IPS-18a (cell line): ENCODE measurements around the gene ST3GAL4.

Source experiments
- H3K27ac ChIP-seq: one replicate; pipeline ENCODE4 v1.5.1; 2013; ENCODE audit warnings: low read length
- H3K27me3 ChIP-seq: one replicate; pipeline ENCODE4 v1.6.1; 2013; ENCODE audit warnings: mild to moderate bottlenecking, low read length; ENCODE audit not compliant: control insufficient read depth, insufficient read depth
- H3K36me3 ChIP-seq: one replicate; pipeline ENCODE4 v1.6.1; 2013; ENCODE audit warnings: low read depth, low read length; ENCODE audit not compliant: control insufficient read depth
- H3K4me1 ChIP-seq: one replicate; pipeline ENCODE4 v1.6.1; 2013; ENCODE audit warnings: low read depth, low read length; ENCODE audit not compliant: control insufficient read depth
- H3K4me3 ChIP-seq: one replicate; pipeline ENCODE4 v1.5.1; 2013; ENCODE audit warnings: low read length
- H3K9ac ChIP-seq: one replicate; pipeline ENCODE4 v1.6.1; 2013; ENCODE audit warnings: mild to moderate bottlenecking, low read length, moderate library complexity
- H3K9me3 ChIP-seq: one replicate; pipeline ENCODE4 v1.6.1; 2013; ENCODE audit warnings: low read depth, low read length; ENCODE audit not compliant: control insufficient read depth

ST3GAL4 gene

DNA sequence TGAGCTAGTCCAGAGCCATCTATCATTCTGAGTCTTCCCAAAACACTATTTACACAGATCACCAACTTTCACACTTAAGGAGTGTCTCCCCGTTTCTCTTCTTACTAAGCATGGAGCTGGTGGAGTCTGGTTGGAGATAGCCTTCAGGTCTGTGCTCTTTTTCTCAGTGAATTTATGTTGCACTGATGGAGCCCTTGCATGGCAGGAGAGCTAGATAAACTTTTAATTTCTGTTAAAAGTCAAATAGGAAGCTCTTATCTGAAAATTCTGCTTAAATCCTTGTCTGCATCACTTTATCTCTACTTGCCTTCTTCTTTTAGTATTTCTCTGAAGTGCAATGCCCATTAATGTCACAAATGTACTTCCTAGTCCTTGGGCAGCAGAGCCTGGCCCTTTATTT is 63.4 kb downstream of the ST3GAL4 start:
- no peaks in the 10 kb centered on the region for H3K36me3 ChIP-seq
- H3K27ac ChIP-seq: no peak overlapping the region
- no peaks in the 10 kb centered on the region for H3K4me1 ChIP-seq

DNA sequence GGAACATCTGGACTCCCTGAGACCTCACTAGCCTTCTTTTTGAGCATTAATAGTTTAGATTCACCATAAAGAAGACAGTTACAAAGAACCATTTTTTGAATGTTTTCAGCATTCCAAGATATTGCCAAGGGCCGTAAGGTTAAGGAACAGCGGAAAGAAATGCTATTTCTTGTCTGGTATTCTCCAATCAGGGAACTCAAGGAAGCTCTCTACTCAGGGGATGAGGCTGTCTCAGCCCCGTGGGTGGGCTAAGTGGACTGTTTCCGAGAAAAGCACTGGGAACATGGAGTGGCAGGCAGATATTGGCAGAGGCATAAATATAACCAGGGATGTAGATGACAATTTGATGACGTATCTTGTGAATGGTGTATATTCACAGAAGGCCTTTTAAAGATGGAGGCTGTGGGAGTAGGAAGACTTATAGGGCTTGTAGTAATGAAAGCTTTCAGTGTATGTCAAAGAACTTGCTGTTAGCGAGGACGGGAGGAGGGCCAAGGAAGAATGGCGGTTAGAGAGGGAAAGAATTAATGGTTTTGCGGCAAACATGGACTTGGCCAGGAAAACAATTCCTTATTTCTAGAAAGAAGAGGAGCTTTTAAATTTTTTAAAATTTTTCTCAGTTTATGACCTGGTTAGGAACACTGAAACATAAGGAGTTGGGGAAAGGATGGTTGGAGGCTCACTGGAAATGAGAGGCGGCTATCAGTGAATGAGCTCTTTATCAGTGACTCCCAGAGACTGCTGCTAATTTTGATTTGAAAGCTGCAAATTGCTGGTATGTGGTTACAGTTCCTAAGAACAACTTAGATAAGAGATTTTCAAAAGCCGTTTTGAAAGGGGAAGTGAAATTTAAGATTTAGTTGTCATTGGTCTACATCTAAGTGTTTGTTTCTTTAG is 64.6 kb downstream of the ST3GAL4 start:
- Histone ChIP-seq H3K4me1 (no peaks in the 10 kb centered on the region), H3K9me3 (no peaks in the 10 kb centered on the region), H3K36me3 (no peaks in the 10 kb centered on the region), H3K4me3 (no peak overlapping the region), H3K27ac (no peak overlapping the region), H3K27me3 (no peaks in the 10 kb centered on the region), H3K9ac (no peak overlapping the region)

More for the DNA sequence above, 63.4 kb downstream of the ST3GAL4 start:
- H3K27me3 ChIP-seq: no peaks in the 10 kb centered on the region
- no peak overlapping the region for H3K9ac ChIP-seq
- H3K4me3 ChIP-seq: no peak overlapping the region
- no peaks in the 10 kb centered on the region for H3K9me3 ChIP-seq

DNA sequence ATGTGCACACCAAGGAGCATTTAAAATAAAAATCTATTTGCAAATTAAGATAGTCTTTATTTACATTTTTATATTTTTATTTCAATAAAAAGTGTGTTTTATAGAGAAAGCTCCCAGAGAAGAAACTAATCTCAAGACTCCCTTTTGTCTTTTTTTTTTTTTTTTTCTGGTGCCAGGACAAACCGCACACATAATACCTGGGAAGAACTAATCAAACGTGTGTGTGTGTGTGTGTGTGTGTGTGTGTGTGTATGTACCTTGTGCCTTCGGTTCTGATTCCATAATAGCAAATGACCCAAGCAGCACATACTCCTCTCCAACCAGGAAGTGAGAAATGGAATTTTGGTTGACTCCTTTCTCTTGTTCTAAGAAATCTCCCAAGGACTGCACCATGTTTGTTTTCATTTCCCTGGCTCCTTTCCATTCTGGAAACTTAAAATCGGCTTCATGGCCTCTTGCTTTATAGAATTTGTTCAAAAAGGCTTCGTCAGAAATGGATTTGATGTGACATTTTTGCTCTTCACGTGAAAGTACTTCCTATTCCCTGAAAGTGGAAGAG is 65.3 kb downstream of the ST3GAL4 start:
- Histone ChIP-seq H3K27me3 (no peaks in the 10 kb centered on the region), H3K9me3 (no peaks in the 10 kb centered on the region), H3K9ac (no peak overlapping the region), H3K27ac (no peak overlapping the region), H3K4me3 (no peak overlapping the region), H3K36me3 (no peaks in the 10 kb centered on the region), H3K4me1 (no peaks in the 10 kb centered on the region)

DNA sequence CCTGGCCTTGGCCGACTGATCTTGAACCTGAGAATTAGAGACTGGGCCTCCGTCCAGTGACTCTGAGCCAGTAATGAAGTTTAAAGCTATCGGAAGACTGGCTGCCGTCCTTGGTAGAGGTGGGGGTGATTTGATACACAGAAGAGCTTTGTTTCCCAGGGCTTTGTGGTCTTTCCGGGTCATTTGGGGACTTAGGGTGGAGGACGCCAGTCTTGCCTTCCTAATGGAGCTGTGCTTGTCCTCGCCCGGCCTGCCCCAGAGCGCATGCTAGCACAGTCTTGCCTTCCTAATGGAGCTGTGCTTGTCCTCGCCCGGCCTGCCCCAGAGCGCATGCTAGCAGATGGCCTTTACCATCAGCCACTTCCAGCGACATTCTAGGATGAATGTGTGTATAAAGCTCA is 65.8 kb downstream of the ST3GAL4 start:
- Histone ChIP-seq H3K4me1 (no peaks in the 10 kb centered on the region), H3K9ac (no peak overlapping the region), H3K27ac (no peak overlapping the region), H3K4me3 (no peak overlapping the region), H3K9me3 (no peaks in the 10 kb centered on the region), H3K36me3 (no peaks in the 10 kb centered on the region), H3K27me3 (no peaks in the 10 kb centered on the region)

DNA sequence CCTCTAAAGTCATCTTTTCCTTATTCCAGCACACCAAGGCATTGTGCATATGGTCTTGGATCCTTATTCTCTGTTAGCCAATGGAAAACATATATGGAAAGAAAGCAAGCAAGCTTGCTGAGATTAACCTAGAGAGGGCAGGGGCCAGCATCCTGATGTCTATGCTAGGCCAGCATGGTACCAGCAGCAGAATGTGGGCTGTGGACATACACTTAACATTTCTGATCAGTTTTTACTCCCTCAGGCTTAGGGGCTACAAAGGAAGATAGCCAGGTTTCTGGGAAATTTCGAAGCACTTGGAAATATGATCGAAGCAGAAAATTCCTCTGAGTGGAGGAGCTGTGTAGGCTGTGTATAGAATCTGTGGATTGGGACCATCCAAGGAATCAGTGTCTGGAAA is 67.0 kb downstream of the ST3GAL4 start:
- H3K4me3 ChIP-seq: no peak overlapping the region

DNA sequence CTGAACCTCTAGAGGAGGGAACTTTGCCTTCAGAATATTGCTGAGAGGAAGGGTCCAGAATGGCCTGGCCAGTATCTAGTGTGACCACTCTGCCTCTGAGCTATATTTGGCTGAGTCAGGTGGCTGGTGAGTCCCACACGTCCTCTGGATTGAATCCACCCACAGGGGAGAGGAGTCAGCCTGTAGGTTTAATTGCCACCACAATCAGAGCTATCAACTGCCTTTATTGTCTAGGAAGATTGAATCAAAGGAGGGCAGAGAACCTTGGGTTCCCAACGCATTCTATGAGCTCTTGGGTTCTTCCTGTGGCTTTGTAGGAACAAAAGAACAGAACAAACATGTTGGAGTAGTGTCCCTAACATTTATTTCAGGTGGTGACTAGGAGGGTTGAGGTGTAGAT is 67.7 kb downstream of the ST3GAL4 start:
- Histone ChIP-seq H3K27me3 (no peaks in the 10 kb centered on the region), H3K4me1 (no peaks in the 10 kb centered on the region), H3K4me3 (no peak overlapping the region), H3K9ac (no peak overlapping the region), H3K9me3 (no peaks in the 10 kb centered on the region), H3K36me3 (no peaks in the 10 kb centered on the region), H3K27ac (no peak overlapping the region)

More for the DNA sequence above, 67.0 kb downstream of the ST3GAL4 start:
- H3K27me3 ChIP-seq: no peaks in the 10 kb centered on the region
- no peaks in the 10 kb centered on the region for H3K9me3 ChIP-seq
- H3K36me3 ChIP-seq: no peaks in the 10 kb centered on the region
- no peak overlapping the region for H3K27ac ChIP-seq
- no peak overlapping the region for H3K9ac ChIP-seq
- no peaks in the 10 kb centered on the region for H3K4me1 ChIP-seq

DNA sequence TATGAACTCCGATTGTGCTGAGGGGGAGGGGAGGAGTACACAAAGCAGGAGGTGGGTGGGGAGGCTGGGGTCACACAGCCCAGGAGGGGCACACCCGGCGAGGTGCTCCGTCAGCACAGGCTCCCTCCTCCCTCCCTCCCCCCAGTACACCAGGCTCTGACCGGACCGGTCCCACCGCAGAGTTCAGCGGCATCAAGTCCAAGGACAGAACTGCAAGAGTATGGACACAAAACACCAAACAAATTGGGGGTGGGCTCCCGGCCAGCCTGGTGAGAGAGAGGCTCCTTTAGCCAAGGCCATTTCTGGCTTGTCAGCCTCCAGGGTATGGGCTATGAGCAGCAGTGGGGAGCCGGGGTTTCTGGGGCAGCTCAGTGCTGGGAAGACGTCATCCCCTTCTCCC is 68.3 kb downstream of the ST3GAL4 start:
- Histone ChIP-seq H3K27me3 (no peaks in the 10 kb centered on the region), H3K4me3 (no peak overlapping the region), H3K27ac (no peak overlapping the region), H3K36me3 (no peaks in the 10 kb centered on the region), H3K4me1 (no peaks in the 10 kb centered on the region), H3K9ac (no peak overlapping the region), H3K9me3 (no peaks in the 10 kb centered on the region)

DNA sequence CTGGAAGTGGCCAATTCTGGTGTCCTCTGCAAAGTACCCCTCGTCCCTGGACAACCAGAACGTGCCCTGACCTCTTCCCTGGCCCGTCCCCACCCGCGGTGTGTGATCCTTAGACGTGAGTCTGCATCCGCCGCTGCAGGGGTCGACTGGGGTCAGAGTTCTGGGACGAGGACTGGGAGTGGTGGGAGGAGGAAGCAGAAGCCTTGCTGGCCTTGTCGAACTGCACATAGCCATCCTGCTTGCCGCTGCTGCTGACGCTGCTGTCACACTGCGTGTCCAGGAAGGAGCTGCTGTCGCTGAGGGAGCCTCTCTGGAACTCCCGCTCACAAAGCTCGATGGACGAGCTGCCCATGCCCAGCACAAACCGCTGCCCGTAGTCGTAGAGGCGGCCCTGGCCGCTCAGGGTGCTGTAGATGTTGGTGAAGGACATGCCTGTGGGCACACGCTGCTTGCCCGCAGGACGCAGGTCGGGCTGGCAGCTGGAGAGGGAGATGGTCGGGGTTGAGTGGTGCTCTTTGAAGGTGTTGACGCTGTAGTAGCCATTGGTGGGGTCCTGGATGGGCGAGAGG is 69.1 kb downstream of the ST3GAL4 start:
- Histone ChIP-seq H3K9me3 (no peaks in the 10 kb centered on the region), H3K27me3 (no peaks in the 10 kb centered on the region), H3K27ac (no peak overlapping the region), H3K9ac (no peak overlapping the region), H3K4me1 (no peaks in the 10 kb centered on the region), H3K4me3 (no peak overlapping the region), H3K36me3 (no peaks in the 10 kb centered on the region)

DNA sequence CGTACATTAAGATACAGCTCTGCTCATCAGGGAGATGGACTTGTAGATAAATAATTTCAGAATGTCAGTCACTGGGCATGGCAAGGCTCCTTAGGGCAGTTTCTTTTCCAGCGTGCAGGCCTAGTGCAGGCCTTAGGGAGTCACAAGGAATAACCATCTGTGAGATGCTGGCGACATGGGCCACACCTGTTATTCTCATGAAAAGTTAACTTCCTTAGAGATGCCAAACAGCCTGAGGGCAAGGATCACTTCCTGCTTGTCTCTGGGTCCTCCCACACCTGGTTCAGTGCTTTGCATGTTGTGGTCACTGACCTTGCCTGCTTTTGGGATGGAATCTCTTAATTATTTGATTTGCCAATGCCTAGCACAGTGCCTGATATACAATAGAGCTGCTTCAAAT is 70.6 kb downstream of the ST3GAL4 start:
- Histone ChIP-seq H3K27me3 (no peaks in the 10 kb centered on the region), H3K9ac (no peak overlapping the region), H3K27ac (no peak overlapping the region), H3K4me1 (no peaks in the 10 kb centered on the region), H3K36me3 (no peaks in the 10 kb centered on the region), H3K4me3 (no peak overlapping the region), H3K9me3 (no peaks in the 10 kb centered on the region)

DNA sequence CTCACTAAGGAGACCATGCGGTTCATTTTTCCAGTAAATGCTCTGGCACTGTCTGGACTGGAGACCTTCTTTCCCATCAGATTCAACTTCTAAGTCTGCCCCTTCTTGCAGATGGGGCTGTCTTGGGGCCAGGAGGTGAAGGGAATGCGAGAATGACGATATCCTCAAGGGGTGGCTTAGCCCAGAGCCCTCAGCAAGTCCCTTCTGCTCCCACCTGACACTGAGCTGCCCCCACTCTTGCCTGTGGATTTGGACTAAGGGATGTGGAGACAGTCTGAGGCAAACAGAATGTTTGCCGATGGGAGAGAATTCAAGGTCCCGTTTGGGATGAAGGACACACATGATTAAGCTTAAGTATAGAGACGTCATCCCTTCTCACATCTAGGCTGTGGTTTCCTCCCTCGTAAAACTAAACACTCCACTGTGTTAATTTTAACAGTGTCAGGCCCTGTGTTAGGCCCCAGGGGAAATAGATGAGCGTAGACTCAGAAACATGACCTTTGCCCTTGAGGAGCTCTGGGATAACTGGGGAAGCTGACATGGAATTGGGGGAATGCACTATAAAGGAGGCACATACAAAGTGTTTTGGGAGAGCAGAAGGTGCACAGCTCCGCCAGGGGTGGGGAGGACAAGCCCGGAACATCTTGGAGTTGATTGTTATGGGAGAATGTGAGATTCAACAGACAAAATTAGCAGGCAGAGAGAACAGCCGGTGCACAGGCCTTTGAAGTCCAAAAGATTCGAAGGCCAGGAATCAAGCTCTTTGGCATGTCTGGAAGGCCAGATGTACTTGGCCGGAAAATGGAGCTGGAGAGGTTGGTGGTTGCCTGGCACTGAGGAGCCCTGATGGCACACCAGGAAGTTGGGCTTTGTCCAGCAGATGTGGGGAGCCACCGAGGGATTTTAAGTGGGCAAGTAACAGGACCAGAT is 71.6 kb downstream of the ST3GAL4 start:
- no peaks in the 10 kb centered on the region for H3K9me3 ChIP-seq
- no peaks in the 10 kb centered on the region for H3K27me3 ChIP-seq
- no peaks in the 10 kb centered on the region for H3K4me1 ChIP-seq
- H3K27ac ChIP-seq: no peak overlapping the region
- H3K4me3 ChIP-seq: no peak overlapping the region
- no peak overlapping the region for H3K9ac ChIP-seq
- H3K36me3 ChIP-seq: no peaks in the 10 kb centered on the region
